Epithelial cell of proximal tubule (primary cell): ENCODE data around the gene DMD. TPM values are rescaled to one million over a fixed set of nuclear protein-coding genes. Genes with fewer than 3 reads are reported as not detected.

Source experiments
- DNase-seq: peaks from one replicate; pipeline ENCODE4 v3.0.0-alpha.2; 2011; ENCODE audit warnings: low read depth
- H3K4me3 ChIP-seq: 2 replicates; pipeline ENCODE4 v1.5.1; 2011; ENCODE audit warnings: low read depth, mild to moderate bottlenecking, low read length
- total RNA-seq: library from RNA; depleted of rRNA; stranded (reverse); fragments of >200 nt; gene quantifications from 2 replicates; pipeline ENCODE4 v1.2.3, GENCODE V29; 2015
- TF ChIP-seq, protein P1 (sequence below): conservative IDR thresholded peaks from 2 replicates; pipeline ENCODE4 v1.5.1; 2012; ENCODE audit warnings: low read depth, mild to moderate bottlenecking, low read length

DMD gene
- total RNA-seq, 1 donor from 2014 or later, result 1.3 TPM

DNA sequence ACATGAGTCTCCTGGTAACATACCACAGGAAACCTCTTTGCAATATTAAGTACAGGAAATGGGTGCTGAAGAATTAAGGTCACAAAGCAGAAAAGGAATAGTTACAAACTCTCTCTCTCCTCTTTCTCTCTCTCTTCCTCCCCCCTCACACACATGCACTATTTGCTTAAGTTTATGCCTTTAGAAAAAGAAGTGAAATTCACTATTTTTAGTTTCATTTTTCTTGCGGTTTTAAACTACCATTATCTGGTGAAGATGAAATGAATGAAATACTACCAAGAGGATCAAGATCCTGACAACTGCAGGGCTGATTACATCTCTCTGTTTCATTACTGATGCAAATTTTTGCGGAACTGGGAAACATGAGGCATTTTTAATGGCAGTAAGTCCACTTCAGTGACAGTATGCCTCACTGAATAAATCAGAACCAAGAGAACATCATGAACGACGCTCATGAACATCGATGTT, 2075.2 kb downstream of the DMD start:
- H3K4me3 ChIP-seq, result no peak overlapping the region
- no peak for DNase-seq
- TF ChIP-seq, protein P1, sequence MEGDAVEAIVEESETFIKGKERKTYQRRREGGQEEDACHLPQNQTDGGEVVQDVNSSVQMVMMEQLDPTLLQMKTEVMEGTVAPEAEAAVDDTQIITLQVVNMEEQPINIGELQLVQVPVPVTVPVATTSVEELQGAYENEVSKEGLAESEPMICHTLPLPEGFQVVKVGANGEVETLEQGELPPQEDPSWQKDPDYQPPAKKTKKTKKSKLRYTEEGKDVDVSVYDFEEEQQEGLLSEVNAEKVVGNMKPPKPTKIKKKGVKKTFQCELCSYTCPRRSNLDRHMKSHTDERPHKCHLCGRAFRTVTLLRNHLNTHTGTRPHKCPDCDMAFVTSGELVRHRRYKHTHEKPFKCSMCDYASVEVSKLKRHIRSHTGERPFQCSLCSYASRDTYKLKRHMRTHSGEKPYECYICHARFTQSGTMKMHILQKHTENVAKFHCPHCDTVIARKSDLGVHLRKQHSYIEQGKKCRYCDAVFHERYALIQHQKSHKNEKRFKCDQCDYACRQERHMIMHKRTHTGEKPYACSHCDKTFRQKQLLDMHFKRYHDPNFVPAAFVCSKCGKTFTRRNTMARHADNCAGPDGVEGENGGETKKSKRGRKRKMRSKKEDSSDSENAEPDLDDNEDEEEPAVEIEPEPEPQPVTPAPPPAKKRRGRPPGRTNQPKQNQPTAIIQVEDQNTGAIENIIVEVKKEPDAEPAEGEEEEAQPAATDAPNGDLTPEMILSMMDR, result no peak

GRCh38 chrX:31132821-31133241, 2078.5 kb downstream of the DMD start:
- H3K4me3 ChIP-seq, result no peak overlapping the region
- DNase-seq, result no peak
- TF ChIP-seq, protein P1, result no peak

DNA sequence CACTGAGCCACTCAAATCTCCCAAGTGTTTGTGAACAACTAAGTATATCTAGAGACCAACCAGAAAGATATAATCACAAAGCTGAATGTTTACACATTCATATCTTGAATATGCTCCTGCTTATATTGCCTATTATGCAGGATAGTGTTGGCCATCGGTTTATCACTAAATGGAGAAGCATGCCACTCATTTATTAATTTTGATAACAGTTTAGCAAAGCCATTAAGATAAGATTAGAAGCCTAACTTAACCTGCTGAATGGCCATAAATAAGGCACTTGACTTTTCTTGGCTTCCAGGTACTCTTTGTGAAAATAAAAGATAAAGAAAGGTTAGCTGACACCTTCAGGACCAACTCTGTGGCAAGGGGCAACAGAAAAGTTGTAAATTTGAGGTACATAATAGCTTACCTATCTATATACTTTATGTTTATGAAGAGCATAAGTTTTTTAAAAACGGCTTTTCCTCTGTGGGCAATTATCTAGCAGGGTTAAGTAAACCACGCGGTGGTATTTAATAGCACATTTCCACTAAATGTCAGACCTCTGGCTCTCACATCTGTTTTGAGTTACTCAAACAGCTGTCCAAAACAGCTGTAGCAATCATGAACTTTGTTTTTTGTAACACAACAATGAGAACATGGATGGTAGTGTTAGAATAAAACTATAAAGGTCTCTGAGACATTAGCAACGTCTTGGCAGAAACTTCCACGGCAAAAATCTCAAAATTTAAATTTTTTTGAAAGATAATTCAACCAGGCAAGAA, 2080.7 kb downstream of the DMD start:
- H3K4me3 ChIP-seq, result no peak overlapping the region
- TF ChIP-seq, protein P1, result no peak
- no peak for DNase-seq

DNA sequence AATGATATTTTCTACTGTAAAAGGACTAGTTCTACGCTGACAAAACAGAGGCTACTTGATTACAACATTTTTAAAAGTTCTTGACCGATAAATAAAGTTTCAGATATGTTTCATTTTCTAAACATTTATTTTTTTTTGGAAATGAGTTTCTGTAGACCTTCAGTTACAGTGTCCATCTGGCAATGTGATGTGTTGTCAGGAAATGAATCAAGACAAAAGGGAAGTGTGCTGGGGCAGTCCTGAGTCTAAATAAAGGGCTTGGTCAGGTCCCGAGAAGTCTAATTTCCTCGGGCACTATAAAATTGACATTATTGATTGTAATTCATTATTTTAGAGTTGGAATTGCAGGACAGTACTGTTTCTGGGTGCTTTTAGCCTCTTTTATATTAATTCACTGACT, 2082.5 kb downstream of the DMD start:
- no peak overlapping the region for H3K4me3 ChIP-seq
- TF ChIP-seq, protein P1, result no peak

GRCh38 chrX:31127716-31128115, 2083.6 kb downstream of the DMD start:
- TF ChIP-seq, protein P1, result no peak
- H3K4me3 ChIP-seq, result no peak overlapping the region
- no peak for DNase-seq

More for the DNA sequence above, 2082.5 kb downstream of the DMD start:
- no peak for DNase-seq

DNA sequence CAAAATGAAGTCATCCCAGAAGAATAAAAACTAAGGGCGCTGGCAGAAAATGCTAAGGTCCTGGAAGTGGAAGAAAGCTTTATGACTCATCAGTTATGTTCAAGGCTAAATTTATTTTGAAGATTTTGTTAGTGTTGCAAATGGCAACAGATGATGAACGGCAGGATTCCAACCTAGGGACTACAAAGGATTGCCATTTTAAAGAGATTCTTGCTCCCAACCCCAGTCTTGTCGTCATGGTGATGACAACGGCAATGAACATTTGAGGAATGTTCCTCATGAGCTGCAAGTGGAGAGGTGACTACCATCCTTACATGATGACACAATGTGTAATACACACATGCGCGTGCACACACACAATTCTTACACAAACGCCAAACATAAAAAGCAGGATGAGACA, 2085.1 kb downstream of the DMD start:
- DNase-seq, result no peak
- TF ChIP-seq, protein P1, result no peak
- no peak overlapping the region for H3K4me3 ChIP-seq

GRCh38 chrX:31124536-31124935, 2086.8 kb downstream of the DMD start:
- TF ChIP-seq, protein P1, result no peak
- DNase-seq, result no peak
- no peak overlapping the region for H3K4me3 ChIP-seq
